OCI-LY7 (cell line): Measurements from ENCODE around the gene SYT2. TPM values are rescaled to one million over a fixed set of nuclear protein-coding genes. Genes with fewer than 3 reads are reported as not detected.

ENCODE experiments used
- BruUV-seq: library from RNA; stranded (reverse); fragments of 400-500 nt; replicated peaks from 2 replicates; lab custom pipeline; 2021; lab: Mats Ljungman, UMichigan
- CTCF ChIA-PET: fragments of 300-600 bp; sonication (Branson Sonifier 250); formaldehyde crosslinking; loops from one replicate; lab custom pipeline; 2022; ENCODE audit warnings: antibody characterized with exemption; ENCODE audit not compliant: unreplicated experiment; lab: Charles Lee
- POLR2A ChIA-PET: fragments of 300-600 bp; sonication (Branson Sonifier 250); formaldehyde crosslinking; loops from one replicate; lab custom pipeline; 2022; ENCODE audit warnings: antibody characterized with exemption; lab: Charles Lee
- DNase-seq: peaks from one replicate; pipeline ENCODE4 v3.0.0-alpha.2; 2015; ENCODE audit warnings: low spot score
- H2AFZ ChIP-seq: fragments of 200-600 bp; sonication (generic), shearing (Covaris generic); 2 replicates; pipeline ENCODE4 v1.6.1; 2014; ENCODE audit warnings: mild to moderate bottlenecking, antibody characterized with exemption, low read length, moderate library complexity
- H3K27ac ChIP-seq: fragments of 200-600 bp; sonication (generic); 2 replicates; pipeline ENCODE4 v1.5.1; 2014; ENCODE audit warnings: mixed run types, low read depth, mild to moderate bottlenecking, moderate library complexity, low read length, inconsistent platforms; ENCODE audit not compliant: poor library complexity, severe bottlenecking
- H3K36me3 ChIP-seq: fragments of 200-600 bp; sonication (generic); 2 replicates; pipeline ENCODE4 v1.6.1; 2014; ENCODE audit warnings: mild to moderate bottlenecking, antibody characterized with exemption, low read length, moderate library complexity, mixed read lengths; ENCODE audit not compliant: insufficient read depth
- H3K4me1 ChIP-seq: fragments of 200-600 bp; sonication (generic); 2 replicates; pipeline ENCODE4 v1.5.1; 2014; ENCODE audit warnings: mild to moderate bottlenecking, low read length; ENCODE audit not compliant: insufficient read depth, poor library complexity, severe bottlenecking
- H3K4me2 ChIP-seq: fragments of 200-600 bp; sonication (generic); 2 replicates; pipeline ENCODE4 v1.6.1; 2014; ENCODE audit warnings: mild to moderate bottlenecking, low read length
- H3K4me3 ChIP-seq: fragments of 200-600 bp; sonication (generic); 2 replicates; pipeline ENCODE4 v1.5.1; 2014; ENCODE audit warnings: mild to moderate bottlenecking, low read depth, low read length; ENCODE audit not compliant: poor library complexity, severe bottlenecking
- H3K79me2 ChIP-seq: fragments of 200-600 bp; sonication (generic); 2 replicates; pipeline ENCODE4 v1.6.1; 2016; ENCODE audit warnings: low read depth, mild to moderate bottlenecking, low read length, moderate library complexity, mixed read lengths; ENCODE audit not compliant: insufficient read depth
- H3K9me2 ChIP-seq: fragments of 200-600 bp; sonication (generic); 2 replicates; pipeline ENCODE4 v1.6.1; 2016; ENCODE audit warnings: mild to moderate bottlenecking, low read length, mixed read lengths; ENCODE audit not compliant: insufficient read depth
- H3K9me3 ChIP-seq: fragments of 200-600 bp; sonication (generic); 2 replicates; pipeline ENCODE4 v1.6.1; 2014; ENCODE audit warnings: mild to moderate bottlenecking, mixed run types, low read length, mixed read lengths
- H4K20me1 ChIP-seq: fragments of 200-600 bp; sonication (generic); 2 replicates; pipeline ENCODE4 v1.6.1; 2014; ENCODE audit warnings: mild to moderate bottlenecking, antibody characterized with exemption, low read length, moderate library complexity, mixed read lengths; ENCODE audit not compliant: insufficient read depth
- CTCF ChIP-seq: fragments of 200-600 bp; sonication (generic); conservative IDR thresholded peaks from 2 replicates; pipeline ENCODE4 v1.5.1; 2014; ENCODE audit warnings: mild to moderate bottlenecking, antibody characterized with exemption, low read length, moderate library complexity, mixed read lengths
- EZH2phosphoT487 ChIP-seq: fragments of 200-600 bp; sonication (generic); IDR thresholded peaks from 2 replicates; pipeline ENCODE4 v1.6.1; 2018; ENCODE audit warnings: low read depth, borderline replicate concordance, mild to moderate bottlenecking, mixed run types, antibody characterized with exemption, low read length, moderate library complexity, mixed read lengths
- intact Hi-C: fragments of 100-400 bp; cut with micrococcal nuclease; formaldehyde crosslinking; loops from one replicate; pipeline ENCODE4 v1.10.0; 2022; ENCODE audit not compliant: unreplicated experiment
- total RNA-seq, 2 experiments: library from RNA; depleted of rRNA in 1 of 2; stranded (reverse); fragments of >200 nt in 1 of 2; shearing (Covaris generic) in 1 of 2; gene quantifications; 2 replicates each; pipeline ENCODE4 v1.2.3, GENCODE V29; 2014 to 2022

The SYT2 gene
- total RNA-seq, 2 experiments from 2014 or later, result not detected

GRCh38 chr1:202588503-202589189 is 121.6 kb downstream of the SYT2 start:
- H3K4me3 ChIP-seq, result no peak overlapping the region
- intact Hi-C loops, result no loop called here
- BruUV-seq, result no TSS peak
- TF ChIP-seq EZH2phosphoT487 (no peak), CTCF (no peak)
- POLR2A ChIA-PET, result no interaction called here
- H3K27ac ChIP-seq, result no peak overlapping the region
- no peak overlapping the region for H2AFZ ChIP-seq
- CTCF ChIA-PET, result no interaction called here
- no peaks in the 10 kb centered on the region for H3K9me2 ChIP-seq
- DNase-seq, result no peak
- no peaks in the 10 kb centered on the region for H3K36me3 ChIP-seq
- H3K79me2 ChIP-seq, result no peaks in the 10 kb centered on the region
- H3K9me3 ChIP-seq, result no peaks in the 10 kb centered on the region
- no peaks in the 10 kb centered on the region for H4K20me1 ChIP-seq
- H3K4me2 ChIP-seq, result no peak overlapping the region; the same call in 1 of the 2 replicates
- peaks cover 10% of the 10 kb centered on the region for H3K4me1 ChIP-seq

DNA sequence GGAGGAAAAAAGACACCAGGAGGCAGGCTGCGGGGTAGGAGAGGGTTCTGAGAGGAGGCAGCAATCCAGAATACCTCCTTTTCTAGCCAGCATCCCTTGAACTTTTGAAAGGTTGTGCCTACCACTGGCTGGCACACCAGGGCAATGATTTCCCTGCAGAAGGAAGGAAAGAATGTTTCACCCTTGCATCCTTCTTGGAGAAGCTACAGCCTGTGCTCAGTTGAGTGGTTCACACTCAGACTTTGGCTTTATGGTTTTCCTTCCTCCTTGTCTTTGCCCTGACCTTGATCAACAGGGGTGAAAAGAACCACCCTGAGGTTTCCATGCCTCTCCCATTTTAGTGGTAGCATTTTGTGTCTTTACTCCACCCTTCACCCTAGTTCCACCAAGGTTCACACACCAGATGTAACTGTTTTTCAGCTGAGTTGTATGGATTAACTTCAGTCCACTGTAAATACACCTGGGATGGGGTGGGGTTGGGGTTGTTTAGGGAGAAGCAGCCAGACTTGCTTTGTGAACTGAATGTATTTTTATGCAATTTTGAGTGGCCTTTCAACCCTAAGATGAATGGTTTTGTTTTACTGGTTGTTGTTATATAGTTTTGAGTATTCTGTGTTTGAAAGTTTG is 122.3 kb downstream of the SYT2 start:
- Histone ChIP-seq H3K27ac (no peak overlapping the region), H4K20me1 (no peaks in the 10 kb centered on the region), H3K9me2 (no peaks in the 10 kb centered on the region), H3K9me3 (no peaks in the 10 kb centered on the region), H3K36me3 (no peaks in the 10 kb centered on the region), H3K4me3 (no peak overlapping the region), H2AFZ (no peak overlapping the region), H3K4me1 (peaks cover 10% of the 10 kb centered on the region), H3K79me2 (no peaks in the 10 kb centered on the region), H3K4me2 (no peak overlapping the region)
- intact Hi-C loops, result no loop called here
- BruUV-seq, result no TSS peak
- POLR2A ChIA-PET, result no interaction called here
- CTCF ChIA-PET, result interaction anchor here (0.6 kb wide), 1 partner anchor 95 kb away, joined by 4 read pairs; no protein-coding TSS in a partner anchor
- no peak for DNase-seq
- TF ChIP-seq CTCF (no peak), EZH2phosphoT487 (no peak)

DNA sequence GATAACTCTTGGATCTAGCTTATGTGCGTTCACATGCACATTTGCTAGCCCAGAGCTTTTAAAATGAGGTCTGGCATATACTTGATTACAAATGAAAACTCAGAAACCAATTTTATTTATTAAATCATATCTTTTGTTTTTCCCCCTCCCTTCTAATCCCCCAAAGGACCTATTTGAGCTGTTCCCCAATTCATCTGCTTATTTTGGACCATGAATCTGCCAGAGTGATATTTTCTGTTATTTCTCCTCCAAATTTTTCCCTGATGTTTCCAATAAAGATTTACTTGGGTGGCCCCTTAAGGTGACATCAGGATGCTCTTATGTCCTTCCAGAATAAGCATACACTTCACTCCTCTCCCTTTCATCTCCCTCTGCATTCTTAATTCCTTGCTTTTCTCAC is 123.4 kb downstream of the SYT2 start:
- H3K4me3 ChIP-seq, result no peak overlapping the region
- no peak overlapping the region for H3K27ac ChIP-seq
- peaks cover 10% of the 10 kb centered on the region for H3K4me1 ChIP-seq
- no peaks in the 10 kb centered on the region for H4K20me1 ChIP-seq
- no peak for TF ChIP-seq EZH2phosphoT487
- no peak for TF ChIP-seq CTCF
- H3K36me3 ChIP-seq, result no peaks in the 10 kb centered on the region
- no peaks in the 10 kb centered on the region for H3K79me2 ChIP-seq
- H3K4me2 ChIP-seq, result no peak overlapping the region
- ChIA-PET CTCF (no interaction called here), POLR2A (interaction anchor here (0.7 kb wide), 1 partner anchor 21 kb away, joined by 3 read pairs; no protein-coding TSS in a partner anchor)
- BruUV-seq, result no TSS peak
- DNase-seq, result no peak
- H3K9me2 ChIP-seq, result no peaks in the 10 kb centered on the region
- intact Hi-C loops, result no loop called here
- H2AFZ ChIP-seq, result no peak overlapping the region
- no peaks in the 10 kb centered on the region for H3K9me3 ChIP-seq
